Stomach smooth muscle (tissue), 2 donors: Measurements from ENCODE around the gene BORCS6.

Source experiments
- H3K27ac ChIP-seq: one replicate; pipeline ENCODE4 v1.7.0; 2013; ENCODE audit warnings: mild to moderate bottlenecking, low read length, inconsistent platforms
- H3K27me3 ChIP-seq, 2 donors: one replicate each; pipeline ENCODE4 v1.7.0; 2013; ENCODE audit warnings: low read length in 2 of 2; ENCODE audit not compliant: insufficient read depth in 2 of 2, control insufficient read depth in 1 of 2
- H3K36me3 ChIP-seq, 2 donors: one replicate each; pipeline ENCODE4 v1.7.0; 2013; ENCODE audit warnings: low read length in 2 of 2; ENCODE audit not compliant: control insufficient read depth in 2 of 2, insufficient read depth in 2 of 2
- H3K4me1 ChIP-seq: one replicate; pipeline ENCODE4 v1.7.0; 2013; ENCODE audit warnings: low read length; ENCODE audit not compliant: control insufficient read depth, insufficient read depth
- H3K4me3 ChIP-seq, 2 donors: one replicate each; pipeline ENCODE4 v1.7.0; 2013; ENCODE audit warnings: low read length in 2 of 2
- H3K9ac ChIP-seq, 2 donors: one replicate each; pipeline ENCODE4 v1.7.0; 2013; ENCODE audit warnings: low read length in 2 of 2, mild to moderate bottlenecking in 1 of 2
- H3K9me3 ChIP-seq, 2 donors: one replicate each; pipeline ENCODE4 v1.7.0; 2013; ENCODE audit warnings: low read length in 2 of 2; ENCODE audit not compliant: control insufficient read depth in 2 of 2
- donor health status: healthy.
- donor health status: Pancreatic carcinoma.

The BORCS6 gene

DNA sequence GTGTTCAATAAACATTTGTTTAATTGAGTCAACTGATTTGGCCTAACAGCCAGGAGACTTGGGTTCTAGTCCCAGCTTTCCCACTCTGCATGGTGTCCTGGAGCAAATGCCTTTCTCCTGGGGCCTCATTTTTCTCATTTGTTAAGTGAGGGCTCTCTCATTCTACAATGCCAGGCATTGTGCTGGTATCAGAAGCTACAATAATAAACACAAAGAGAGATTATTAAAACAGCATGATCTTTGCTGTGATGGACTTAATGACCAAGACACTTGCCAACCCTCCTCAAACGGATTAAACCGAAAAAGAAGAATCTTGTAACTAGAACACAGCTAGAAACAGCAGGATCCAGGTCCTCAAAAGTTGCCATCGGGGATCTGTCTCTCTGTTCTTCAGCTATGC is 22.5 kb downstream of the BORCS6 start:
- no peak overlapping the region for H3K4me3 ChIP-seq
- H3K27ac ChIP-seq, result no peak overlapping the region
- H3K9ac ChIP-seq, result no peak overlapping the region
- no peaks in the 10 kb centered on the region for H3K27me3 ChIP-seq
- no peaks in the 10 kb centered on the region for H3K9me3 ChIP-seq
- no peaks in the 10 kb centered on the region for H3K36me3 ChIP-seq
- H3K4me1 ChIP-seq, result peaks cover 17% of the 10 kb centered on the region

DNA sequence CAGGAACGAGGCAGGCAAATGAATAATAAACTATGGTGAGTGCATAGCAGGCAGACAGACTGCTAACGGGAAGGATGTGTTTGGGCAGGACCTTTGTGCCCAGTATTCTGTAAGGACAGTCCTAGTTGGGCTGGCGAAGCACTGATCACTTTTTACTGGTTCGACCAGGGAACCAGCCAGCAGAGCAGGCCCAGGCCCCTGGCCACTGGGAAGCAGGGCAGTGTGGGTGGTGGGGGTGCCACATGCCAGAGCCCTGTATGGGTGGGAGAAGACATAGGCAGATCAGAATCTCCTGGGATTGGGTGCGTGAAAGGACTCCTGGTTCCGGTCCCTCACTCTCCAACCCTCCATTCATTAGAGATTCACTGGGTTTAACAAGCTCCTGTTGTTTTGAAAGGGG is 23.2 kb downstream of the BORCS6 start:
- Histone ChIP-seq H3K27ac (no peak overlapping the region), H3K9me3 (no peaks in the 10 kb centered on the region), H3K9ac (no peak overlapping the region), H3K27me3 (no peaks in the 10 kb centered on the region), H3K4me3 (no peak overlapping the region), H3K4me1 (peaks cover 22% of the 10 kb centered on the region), H3K36me3 (no peaks in the 10 kb centered on the region)

DNA sequence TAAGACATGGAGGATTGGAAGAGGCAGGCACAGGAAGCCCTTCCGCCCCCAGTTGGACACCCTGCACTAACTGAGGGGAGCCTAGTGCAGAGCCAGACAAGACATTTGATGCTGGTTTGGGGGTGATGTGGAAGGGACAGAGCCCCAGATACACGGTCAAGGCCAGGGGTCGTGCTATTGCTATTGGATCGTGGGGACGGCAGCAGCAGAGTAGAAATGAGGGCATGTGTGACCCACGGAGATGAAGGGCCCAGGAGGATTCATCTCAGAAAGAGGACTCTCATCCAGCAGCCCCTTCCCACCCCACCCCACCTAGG is 25.2 kb downstream of the BORCS6 start:
- H3K9ac ChIP-seq, result peak overlapping the region; percentile 68 to 85
- peaks cover 4 to 12% of the 10 kb centered on the region in 2 donors for H3K36me3 ChIP-seq
- peak overlapping the region in 1 of 2 donors; percentile 15 for H3K4me3 ChIP-seq
- H3K27ac ChIP-seq, result peak overlapping the region; percentile 98
- no peaks in the 10 kb centered on the region for H3K27me3 ChIP-seq
- H3K4me1 ChIP-seq, result peaks cover 38% of the 10 kb centered on the region
- H3K9me3 ChIP-seq, result no peaks in the 10 kb centered on the region

DNA sequence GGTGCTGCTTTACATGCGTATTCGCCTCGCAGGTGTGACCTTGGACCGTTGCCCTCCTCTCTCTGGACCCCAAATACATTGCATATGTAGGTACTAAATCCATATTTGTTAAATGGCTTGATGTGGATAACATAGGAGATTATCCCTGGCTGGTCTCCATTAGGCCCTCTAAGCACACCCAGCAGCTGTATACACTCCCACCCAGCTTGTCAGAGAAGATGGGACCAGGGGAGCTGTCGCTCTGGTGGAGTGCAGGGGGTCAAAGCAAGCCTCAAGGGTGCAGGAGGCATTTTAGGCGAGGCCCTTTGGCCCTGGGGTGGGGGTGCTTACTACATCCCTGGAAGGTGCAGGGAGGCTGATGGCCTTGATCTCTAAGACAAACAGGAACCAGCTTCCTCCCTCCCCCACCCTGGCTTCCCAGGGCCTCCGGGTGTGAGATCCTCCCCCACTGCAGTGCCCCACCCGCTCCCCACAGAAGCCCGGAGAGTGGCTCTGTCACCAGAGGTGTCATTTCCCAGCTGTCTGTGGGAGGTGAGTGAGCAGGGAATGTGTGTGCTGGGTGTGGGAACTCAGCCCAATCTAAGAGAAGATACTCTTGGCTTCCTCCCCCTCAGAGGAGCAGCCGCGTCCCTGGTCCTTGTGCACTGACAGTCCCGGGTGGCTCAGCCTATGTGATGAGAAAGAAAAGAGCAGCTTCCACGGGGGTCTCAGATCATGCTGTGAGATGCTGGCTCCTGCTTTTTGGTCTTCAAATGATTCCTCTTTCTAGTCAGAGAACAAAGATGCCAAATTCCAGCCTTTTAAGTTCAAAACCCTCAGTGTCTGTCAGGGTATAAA is 25.8 kb downstream of the BORCS6 start:
- Histone ChIP-seq H3K4me3 (peak overlapping the region in 1 of 2 donors; percentile 73), H3K27me3 (no peaks in the 10 kb centered on the region), H3K4me1 (peaks cover 38% of the 10 kb centered on the region), H3K9me3 (no peaks in the 10 kb centered on the region), H3K36me3 (peaks cover 10 to 18% of the 10 kb centered on the region in 2 donors), H3K27ac (peak overlapping the region; percentile 98), H3K9ac (peak overlapping the region; percentile 68 to 85)

DNA sequence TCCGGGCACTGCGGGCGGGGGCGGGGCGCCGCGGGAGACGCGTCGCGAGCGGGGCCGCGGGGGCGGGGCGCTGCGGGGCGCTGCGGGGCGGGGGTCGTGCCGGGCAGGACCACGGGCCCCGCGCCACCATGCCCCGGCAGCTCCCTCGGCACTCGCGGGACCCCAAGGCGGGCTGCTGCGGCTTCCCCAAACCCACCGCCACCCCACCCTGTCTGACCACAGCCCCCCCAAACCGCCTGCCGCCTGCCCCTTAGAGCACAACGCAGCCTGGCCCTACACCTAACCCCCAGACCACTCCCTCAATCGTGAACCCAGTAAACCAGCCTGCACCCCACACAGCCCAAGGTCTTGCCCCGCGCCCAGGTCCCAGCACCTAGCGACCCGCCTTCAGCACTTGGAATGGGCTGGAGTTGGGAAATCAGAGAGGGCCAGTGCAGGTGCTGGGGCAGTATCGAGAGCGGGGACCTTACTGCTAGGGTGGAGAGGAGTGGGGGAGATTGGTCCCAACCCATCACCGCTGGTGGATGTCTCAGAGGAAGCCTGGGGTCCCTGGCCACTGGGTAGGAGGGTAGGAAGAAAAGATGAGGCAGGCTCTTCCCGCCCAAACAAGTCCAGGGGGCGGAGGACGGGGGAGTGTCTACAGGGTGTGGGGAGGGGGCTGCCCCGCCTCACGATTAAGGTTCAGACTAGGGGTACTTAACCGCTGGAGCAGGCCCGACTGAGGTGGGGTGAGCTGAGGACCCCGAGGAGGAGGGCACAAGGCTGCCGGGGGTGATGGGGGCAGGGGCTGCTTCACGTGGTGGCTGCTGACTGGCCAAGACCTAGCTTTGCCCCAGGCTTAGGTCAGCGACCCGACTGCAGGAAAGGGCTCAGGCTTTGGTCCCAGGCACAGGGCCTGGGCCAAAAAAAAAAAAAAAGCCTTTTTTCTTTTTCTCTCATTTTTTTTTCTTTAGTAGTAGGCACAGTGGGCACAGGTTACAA is 26.7 kb downstream of the BORCS6 start:
- no peaks in the 10 kb centered on the region for H3K9me3 ChIP-seq
- H3K9ac ChIP-seq, result peak overlapping the region; percentile 80 to 85
- H3K27ac ChIP-seq, result peak overlapping the region; percentile 98
- H3K4me3 ChIP-seq, result peak overlapping the region; percentile 60 to 73
- peaks cover 44% of the 10 kb centered on the region for H3K4me1 ChIP-seq
- peaks cover 12 to 20% of the 10 kb centered on the region in 2 donors for H3K36me3 ChIP-seq
- H3K27me3 ChIP-seq, result no peaks in the 10 kb centered on the region

DNA sequence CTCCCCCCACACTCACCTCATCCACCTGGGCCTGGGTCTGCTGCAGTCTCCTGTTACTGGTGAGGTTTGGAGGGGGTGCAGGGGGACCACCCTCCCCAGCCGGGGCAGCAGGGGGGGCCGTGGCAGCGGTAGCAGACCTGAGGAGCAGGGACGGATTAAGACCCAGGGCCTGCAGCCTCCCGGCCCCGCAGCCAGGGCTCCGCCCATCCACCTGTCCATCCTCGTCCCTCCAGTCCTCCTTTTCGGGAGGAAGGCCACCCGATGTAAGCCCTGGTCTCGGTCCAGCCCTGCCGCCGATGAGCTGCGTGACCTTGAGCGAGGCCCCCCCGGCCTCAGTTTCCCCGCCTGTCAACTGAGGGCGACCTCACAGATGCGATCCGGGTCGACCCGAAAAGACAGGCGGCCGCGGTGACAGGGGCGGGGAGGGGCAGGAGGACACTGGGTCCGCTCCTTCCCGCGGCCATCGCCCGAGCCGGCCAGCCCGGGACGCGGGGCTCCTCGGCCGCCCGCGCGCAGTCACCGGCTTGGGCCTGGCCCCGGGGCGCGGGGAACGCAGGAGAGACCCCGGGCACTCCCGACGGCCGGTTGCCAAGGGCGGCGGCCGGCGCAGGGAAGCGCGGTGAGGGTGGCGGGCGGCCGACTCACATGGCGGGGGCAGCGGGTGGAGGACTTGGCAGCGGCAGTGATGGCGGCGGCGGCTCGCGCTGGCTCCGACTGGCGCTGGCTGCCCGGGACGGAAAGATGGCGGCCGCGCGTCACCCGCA is 27.6 kb downstream of the BORCS6 start, which contains the start of gene VAMP2:
Gene VAMP2 (minus strand): TSS at position 716 of the 764 bp plus-strand sequence. CDS start 69 bp downstream, at position 647.
- peaks cover 13 to 20% of the 10 kb centered on the region in 2 donors for H3K36me3 ChIP-seq
- H3K9me3 ChIP-seq, result no peaks in the 10 kb centered on the region
- no peaks in the 10 kb centered on the region for H3K27me3 ChIP-seq
- peak within 1 kb of the TSS; percentile 98 for H3K27ac ChIP-seq
- H3K4me3 ChIP-seq, result peak within 1 kb of the TSS; percentile 95 to 99
- H3K4me1 ChIP-seq, result peaks cover 44% of the 10 kb centered on the region
- peak within 1 kb of the TSS; percentile 90 to 97 for H3K9ac ChIP-seq

DNA sequence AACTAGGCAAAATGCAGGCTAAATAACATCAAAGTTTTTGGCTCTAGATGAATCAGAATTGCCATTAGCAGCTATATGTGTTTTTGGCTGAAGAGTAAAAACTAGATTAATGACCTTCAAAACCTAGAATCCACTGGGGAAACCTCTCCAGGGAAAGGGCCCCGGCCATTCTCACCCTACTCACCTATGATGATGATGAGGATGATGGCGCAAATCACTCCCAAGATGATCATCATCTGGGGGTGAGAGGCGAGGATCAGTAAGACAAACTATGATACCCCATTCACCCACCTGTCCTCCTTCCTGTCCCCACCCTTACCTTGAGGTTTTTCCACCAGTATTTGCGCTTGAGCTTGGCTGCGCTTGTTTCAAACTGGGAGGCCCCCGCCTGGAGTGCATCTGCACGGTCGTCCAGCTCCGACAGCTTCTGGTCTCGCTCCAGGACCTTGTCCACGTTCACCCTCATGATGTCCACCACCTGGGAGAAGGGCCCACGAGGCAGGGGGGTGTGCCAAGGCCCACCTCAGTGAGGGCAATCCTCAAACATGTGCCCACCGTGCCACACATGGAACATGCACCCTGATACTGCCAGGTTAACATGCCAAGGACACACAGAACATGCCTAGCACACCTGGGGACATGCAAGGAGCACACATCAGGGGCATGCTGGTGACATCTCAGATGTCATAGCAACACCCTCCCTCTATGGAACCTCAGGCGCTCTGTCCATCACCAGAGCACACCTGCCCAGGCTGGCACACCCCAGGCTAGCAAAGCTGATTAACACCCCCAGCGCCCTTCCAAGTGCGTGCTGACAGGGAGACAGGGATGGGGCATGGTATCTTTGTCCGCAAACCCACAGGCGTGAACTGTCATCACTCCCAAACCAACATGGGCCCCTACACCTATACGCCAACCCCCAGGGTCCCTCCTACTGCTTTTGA is 28.4 kb downstream of the BORCS6 start:
- H3K36me3 ChIP-seq, result peaks cover 13 to 20% of the 10 kb centered on the region in 2 donors
- H3K9me3 ChIP-seq, result no peaks in the 10 kb centered on the region
- peak overlapping the region; percentile 90 to 97 for H3K9ac ChIP-seq
- H3K4me1 ChIP-seq, result peaks cover 50% of the 10 kb centered on the region
- no peaks in the 10 kb centered on the region for H3K27me3 ChIP-seq
- H3K27ac ChIP-seq, result peak overlapping the region; percentile 98
- peak overlapping the region; percentile 95 to 99 for H3K4me3 ChIP-seq

DNA sequence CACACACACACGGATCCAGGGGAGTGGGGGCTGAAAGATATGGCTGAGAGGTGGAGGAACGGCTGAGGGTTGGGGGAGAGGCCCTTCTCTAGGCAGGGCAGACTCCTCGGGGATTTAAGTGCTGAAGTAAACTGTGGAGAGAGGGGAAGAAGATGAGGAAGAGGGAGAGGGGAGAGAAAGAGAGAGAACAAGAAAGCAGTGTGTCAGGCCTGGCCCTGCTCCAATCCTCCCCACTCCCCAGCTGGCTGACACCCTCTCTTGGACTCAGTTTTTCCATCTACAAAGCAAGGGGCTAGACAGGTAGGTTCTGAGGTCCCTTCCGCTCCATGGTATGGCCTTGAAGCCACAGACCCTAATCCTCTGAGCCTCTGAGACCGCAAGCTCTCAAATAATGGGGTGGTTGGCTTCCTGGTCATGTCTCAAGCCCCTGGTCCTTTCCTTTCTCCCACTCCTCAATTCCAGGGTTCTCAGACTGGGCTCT is 29.2 kb downstream of the BORCS6 start:
- Histone ChIP-seq H3K36me3 (peaks cover 13 to 20% of the 10 kb centered on the region in 2 donors), H3K9me3 (no peaks in the 10 kb centered on the region), H3K27me3 (no peaks in the 10 kb centered on the region), H3K9ac (peak overlapping the region; percentile 66 to 90), H3K27ac (peak overlapping the region; percentile 98), H3K4me3 (peak overlapping the region; percentile 32 to 49), H3K4me1 (peaks cover 50% of the 10 kb centered on the region)

DNA sequence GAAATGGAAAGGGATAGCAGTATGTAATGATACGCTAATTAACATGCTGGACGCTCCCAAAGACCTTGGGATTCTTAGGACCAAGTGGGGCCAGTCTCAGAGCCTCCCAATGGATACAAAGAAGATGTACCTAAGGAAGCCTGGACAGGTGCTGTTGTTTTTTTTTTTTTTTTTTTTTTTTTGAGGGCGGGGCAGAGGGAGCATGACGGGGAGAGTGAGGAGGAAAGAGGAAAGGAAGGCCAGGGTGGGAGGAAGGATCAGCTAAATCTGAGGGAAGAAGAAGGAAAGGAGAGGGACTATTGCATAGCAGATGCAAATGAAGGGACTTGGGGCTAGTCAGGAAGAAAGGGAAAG is 29.8 kb downstream of the BORCS6 start:
- no peaks in the 10 kb centered on the region for H3K27me3 ChIP-seq
- H3K4me3 ChIP-seq, result no peak overlapping the region
- H3K36me3 ChIP-seq, result peaks cover 13 to 20% of the 10 kb centered on the region in 2 donors
- peak overlapping the region; percentile 49 for H3K27ac ChIP-seq
- no peak overlapping the region for H3K9ac ChIP-seq
- peaks cover 52% of the 10 kb centered on the region for H3K4me1 ChIP-seq
- H3K9me3 ChIP-seq, result no peaks in the 10 kb centered on the region
